Liver (tissue), 9 donors: ENCODE results near the gene MCF2L2. TPM values are rescaled to one million over a fixed set of nuclear protein-coding genes. Genes with fewer than 3 reads are reported as not detected.

Source experiments
- DNase-seq: peaks from one replicate; pipeline ENCODE4 v3.0.0-alpha.2; 2017; ENCODE audit warnings: low spot score
- H3K27ac ChIP-seq, 2 donors: one replicate each; pipeline ENCODE4 v1.7.0; 2013; ENCODE audit warnings: inconsistent platforms in 2 of 2, low read length in 2 of 2, control low read depth in 1 of 2, low read depth in 1 of 2, mild to moderate bottlenecking in 1 of 2
- H3K27me3 ChIP-seq, 4 donors: one replicate each; pipeline versions ENCODE4 v1.6.1 to v1.7.0; 2013; ENCODE audit warnings: low read length in 3 of 4, inconsistent platforms in 1 of 4, mild to moderate bottlenecking in 1 of 4, moderate library complexity in 1 of 4; ENCODE audit not compliant: control insufficient read depth in 4 of 4, insufficient read depth in 4 of 4
- H3K36me3 ChIP-seq, 4 donors: one replicate each; pipeline versions ENCODE4 v1.6.1 to v1.7.0; 2013; ENCODE audit warnings: low read length in 3 of 4, mild to moderate bottlenecking in 3 of 4, low read depth in 1 of 4, moderate library complexity in 1 of 4; ENCODE audit not compliant: control insufficient read depth in 4 of 4, insufficient read depth in 3 of 4
- H3K4me1 ChIP-seq, 4 donors: one replicate each; pipeline versions ENCODE4 v1.6.1 to v1.7.0; 2013; ENCODE audit warnings: low read length in 3 of 4, mild to moderate bottlenecking in 3 of 4, moderate library complexity in 1 of 4; ENCODE audit not compliant: control insufficient read depth in 4 of 4, insufficient read depth in 4 of 4
- H3K4me3 ChIP-seq, 3 donors: one replicate each; pipeline versions ENCODE4 v1.6.1 to v1.7.0; 2013; ENCODE audit warnings: low read length in 3 of 3, control low read depth in 1 of 3, low read depth in 1 of 3, mild to moderate bottlenecking in 1 of 3
- H3K9ac ChIP-seq, 2 donors: one replicate each; pipeline ENCODE4 v1.7.0; 2013; ENCODE audit warnings: low read length in 2 of 2, mild to moderate bottlenecking in 2 of 2, moderate library complexity in 2 of 2, control low read depth in 1 of 2, low read depth in 1 of 2
- H3K9me3 ChIP-seq, 4 donors: one replicate each; pipeline versions ENCODE4 v1.6.1 to v1.7.0; 2013; ENCODE audit warnings: low read length in 3 of 4; ENCODE audit not compliant: control insufficient read depth in 4 of 4
- EGR1 ChIP-seq, 2 donors: IDR thresholded peaks; 2 replicates each; pipeline ENCODE4 v1.6.1; 2016 to 2018; ENCODE audit warnings: antibody characterized with exemption in 2 of 2, low read depth in 2 of 2
- FOXA1 ChIP-seq: IDR thresholded peaks from 2 replicates; pipeline ENCODE4 v1.6.1; 2016; ENCODE audit warnings: antibody characterized with exemption
- FOXA2 ChIP-seq: IDR thresholded peaks from 2 replicates; pipeline ENCODE4 v1.6.1; 2016; ENCODE audit warnings: antibody characterized with exemption
- GABPA ChIP-seq, 2 donors: IDR thresholded peaks in 1 of 2; conservative IDR thresholded peaks in 1 of 2; 2 replicates each; pipeline ENCODE4 v1.6.1; 2016; ENCODE audit warnings: antibody characterized with exemption in 2 of 2, mild to moderate bottlenecking in 1 of 2, moderate library complexity in 1 of 2
- HNF4A ChIP-seq, 2 donors: conservative IDR thresholded peaks; 2 replicates each; pipeline ENCODE4 v1.6.1; 2016; ENCODE audit warnings: antibody characterized with exemption in 2 of 2, mild to moderate bottlenecking in 2 of 2
- HNF4G ChIP-seq: IDR thresholded peaks from 2 replicates; pipeline ENCODE4 v1.6.1; 2016; ENCODE audit warnings: antibody characterized with exemption
- JUND ChIP-seq, 2 donors: IDR thresholded peaks; 2 replicates each; pipeline ENCODE4 v1.6.1; 2016; ENCODE audit warnings: antibody characterized with exemption in 2 of 2
- NR2F2 ChIP-seq: IDR thresholded peaks from 2 replicates; pipeline ENCODE4 v1.6.1; 2016; ENCODE audit warnings: antibody characterized with exemption
- RAD21 ChIP-seq, 2 donors: IDR thresholded peaks; 2 replicates each; pipeline ENCODE4 v1.6.1; 2016; ENCODE audit warnings: antibody characterized with exemption in 2 of 2, mild to moderate bottlenecking in 2 of 2
- RXRA ChIP-seq, 2 donors: IDR thresholded peaks; 2 replicates each; pipeline ENCODE4 v1.6.1; 2017 to 2018; ENCODE audit warnings: antibody characterized with exemption in 2 of 2, mild to moderate bottlenecking in 1 of 2
- SP1 ChIP-seq: IDR thresholded peaks from 2 replicates; pipeline ENCODE4 v1.6.1; 2018; ENCODE audit warnings: antibody characterized with exemption, mild to moderate bottlenecking
- TAF1 ChIP-seq: conservative IDR thresholded peaks from 2 replicates; pipeline ENCODE4 v1.6.1; 2016; ENCODE audit warnings: antibody characterized with exemption, mild to moderate bottlenecking
- YY1 ChIP-seq: IDR thresholded peaks from 2 replicates; pipeline ENCODE4 v1.6.1; 2016; ENCODE audit warnings: antibody characterized with exemption, mild to moderate bottlenecking
- WGBS: extraction: QIAGEN DNeasy Blood & Tissue Kit; methylation state at CpG from one replicate; pipeline ENCODE4 v1.1.7; 2013; 5-methylcytosine and 5-hydroxymethylcytosine counted together
- polyA plus RNA-seq, 2 donors: library from polyadenylated mRNA; stranded (reverse) in 1 of 2; unstranded in 1 of 2; fragments of 200-250 nt in 1 of 2; fragments of >200 nt in 1 of 2; fragmentation: Nextera tagmentation in 1 of 2; extraction: Ambion mirVana in 1 of 2; gene quantifications; one replicate each; pipeline versions ENCODE4 v1.2.1 to v1.2.3, GENCODE V29; 2013 to 2015
- total RNA-seq, 2 donors: library from RNA; depleted of rRNA; stranded (reverse); fragments of >200 nt; gene quantifications; one replicate each; pipeline ENCODE4 v1.2.3, GENCODE V29; 2014
- TF ChIP-seq, protein P1 (sequence below): IDR thresholded peaks from 2 replicates; pipeline ENCODE4 v1.6.1; 2016; ENCODE audit warnings: antibody characterized with exemption
- TF ChIP-seq, protein P2 (sequence below): fragments of 150-350 bp; IDR thresholded peaks from 2 replicates; pipeline ENCODE4 v1.5.1; 2017; ENCODE audit warnings: improper control_type of control experiment, low read depth, low read length; ENCODE audit not compliant: missing input control
- TF ChIP-seq, protein P3 (sequence below): IDR thresholded peaks from 2 replicates; pipeline ENCODE4 v1.6.1; 2016; ENCODE audit warnings: antibody characterized with exemption
- TF ChIP-seq, protein P4 (sequence below): IDR thresholded peaks from 2 replicates; pipeline ENCODE4 v1.6.1; 2016; ENCODE audit warnings: antibody characterized with exemption
- TF ChIP-seq, protein P5 (sequence below): IDR thresholded peaks from 2 replicates; pipeline ENCODE4 v1.6.1; 2016; ENCODE audit warnings: antibody characterized with exemption, mild to moderate bottlenecking
- donor health status: healthy.
- donor health status: healthy.
- donor health status: healthy.
- donor health status: healthy.
- donor health status: healthy.

The MCF2L2 gene
- total and polyA plus RNA-seq, 4 donors, result 0.02 to 0.47 (median 0.17) TPM; not detected in 1

DNA sequence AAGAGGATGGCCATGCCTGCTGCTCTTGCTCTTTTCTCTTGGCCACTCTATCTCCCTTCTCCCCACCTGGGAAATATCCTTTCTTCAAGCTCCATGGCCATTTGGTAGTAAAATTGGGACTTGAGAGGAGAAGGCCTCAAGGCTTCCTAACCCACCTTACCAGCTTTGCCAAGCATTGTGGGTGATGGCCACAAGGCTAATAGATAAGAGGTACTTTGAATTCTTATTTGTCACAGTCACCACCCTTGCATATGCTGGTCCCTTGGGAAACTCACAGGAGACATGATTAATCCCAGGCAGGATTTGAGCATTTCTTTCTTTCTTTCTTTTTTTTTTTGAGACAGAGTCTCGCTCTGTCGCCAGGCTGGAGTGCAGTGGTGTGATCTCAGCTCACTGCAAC, 138.2 kb downstream of the MCF2L2 start:
- WGBS, result 98% methylated on average over 2 of the region's 2 CpGs
- Histone ChIP-seq H3K9ac (no peak overlapping the region), H3K27ac (no peak overlapping the region), H3K4me3 (no peak overlapping the region), H3K36me3 (no peaks in the 10 kb centered on the region), H3K4me1 (peaks cover 0 to 11% (median 3%) of the 10 kb centered on the region in 4 donors), H3K27me3 (peaks cover 0 to 4% (median 0%) of the 10 kb centered on the region in 4 donors), H3K9me3 (no peaks in the 10 kb centered on the region)
- no peak for TF ChIP-seq RAD21 (IDR thresholded peaks at IDR 0.05)
- TF ChIP-seq JUND (IDR thresholded peaks at IDR 0.05), result no peak
- TF ChIP-seq, protein P1, sequence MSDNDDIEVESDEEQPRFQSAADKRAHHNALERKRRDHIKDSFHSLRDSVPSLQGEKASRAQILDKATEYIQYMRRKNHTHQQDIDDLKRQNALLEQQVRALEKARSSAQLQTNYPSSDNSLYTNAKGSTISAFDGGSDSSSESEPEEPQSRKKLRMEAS, result no peak
- no peak for TF ChIP-seq GABPA (IDR thresholded peaks at IDR 0.05 in 1 of 2, conservative IDR thresholded peaks at IDR 0.05 in 1 of 2)
- no peak for TF ChIP-seq YY1
- TF ChIP-seq, protein P2, sequence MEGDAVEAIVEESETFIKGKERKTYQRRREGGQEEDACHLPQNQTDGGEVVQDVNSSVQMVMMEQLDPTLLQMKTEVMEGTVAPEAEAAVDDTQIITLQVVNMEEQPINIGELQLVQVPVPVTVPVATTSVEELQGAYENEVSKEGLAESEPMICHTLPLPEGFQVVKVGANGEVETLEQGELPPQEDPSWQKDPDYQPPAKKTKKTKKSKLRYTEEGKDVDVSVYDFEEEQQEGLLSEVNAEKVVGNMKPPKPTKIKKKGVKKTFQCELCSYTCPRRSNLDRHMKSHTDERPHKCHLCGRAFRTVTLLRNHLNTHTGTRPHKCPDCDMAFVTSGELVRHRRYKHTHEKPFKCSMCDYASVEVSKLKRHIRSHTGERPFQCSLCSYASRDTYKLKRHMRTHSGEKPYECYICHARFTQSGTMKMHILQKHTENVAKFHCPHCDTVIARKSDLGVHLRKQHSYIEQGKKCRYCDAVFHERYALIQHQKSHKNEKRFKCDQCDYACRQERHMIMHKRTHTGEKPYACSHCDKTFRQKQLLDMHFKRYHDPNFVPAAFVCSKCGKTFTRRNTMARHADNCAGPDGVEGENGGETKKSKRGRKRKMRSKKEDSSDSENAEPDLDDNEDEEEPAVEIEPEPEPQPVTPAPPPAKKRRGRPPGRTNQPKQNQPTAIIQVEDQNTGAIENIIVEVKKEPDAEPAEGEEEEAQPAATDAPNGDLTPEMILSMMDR, result no peak
- TF ChIP-seq, protein P3, sequence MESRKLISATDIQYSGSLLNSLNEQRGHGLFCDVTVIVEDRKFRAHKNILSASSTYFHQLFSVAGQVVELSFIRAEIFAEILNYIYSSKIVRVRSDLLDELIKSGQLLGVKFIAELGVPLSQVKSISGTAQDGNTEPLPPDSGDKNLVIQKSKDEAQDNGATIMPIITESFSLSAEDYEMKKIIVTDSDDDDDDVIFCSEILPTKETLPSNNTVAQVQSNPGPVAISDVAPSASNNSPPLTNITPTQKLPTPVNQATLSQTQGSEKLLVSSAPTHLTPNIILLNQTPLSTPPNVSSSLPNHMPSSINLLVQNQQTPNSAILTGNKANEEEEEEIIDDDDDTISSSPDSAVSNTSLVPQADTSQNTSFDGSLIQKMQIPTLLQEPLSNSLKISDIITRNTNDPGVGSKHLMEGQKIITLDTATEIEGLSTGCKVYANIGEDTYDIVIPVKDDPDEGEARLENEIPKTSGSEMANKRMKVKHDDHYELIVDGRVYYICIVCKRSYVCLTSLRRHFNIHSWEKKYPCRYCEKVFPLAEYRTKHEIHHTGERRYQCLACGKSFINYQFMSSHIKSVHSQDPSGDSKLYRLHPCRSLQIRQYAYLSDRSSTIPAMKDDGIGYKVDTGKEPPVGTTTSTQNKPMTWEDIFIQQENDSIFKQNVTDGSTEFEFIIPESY, result no peak
- TF ChIP-seq RXRA (IDR thresholded peaks at IDR 0.05), result no peak
- no peak for TF ChIP-seq NR2F2
- TF ChIP-seq TAF1, result no peak
- TF ChIP-seq EGR1 (IDR thresholded peaks at IDR 0.05; ENCODE audit: low read depth in 2 of 2), result no peak
- no peak for TF ChIP-seq FOXA2
- no peak for TF ChIP-seq HNF4A (conservative IDR thresholded peaks at IDR 0.05)
- TF ChIP-seq HNF4G, result no peak
- TF ChIP-seq SP1, result no peak
- TF ChIP-seq, protein P4, sequence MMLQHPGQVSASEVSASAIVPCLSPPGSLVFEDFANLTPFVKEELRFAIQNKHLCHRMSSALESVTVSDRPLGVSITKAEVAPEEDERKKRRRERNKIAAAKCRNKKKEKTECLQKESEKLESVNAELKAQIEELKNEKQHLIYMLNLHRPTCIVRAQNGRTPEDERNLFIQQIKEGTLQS, result no peak
- TF ChIP-seq, protein P5, sequence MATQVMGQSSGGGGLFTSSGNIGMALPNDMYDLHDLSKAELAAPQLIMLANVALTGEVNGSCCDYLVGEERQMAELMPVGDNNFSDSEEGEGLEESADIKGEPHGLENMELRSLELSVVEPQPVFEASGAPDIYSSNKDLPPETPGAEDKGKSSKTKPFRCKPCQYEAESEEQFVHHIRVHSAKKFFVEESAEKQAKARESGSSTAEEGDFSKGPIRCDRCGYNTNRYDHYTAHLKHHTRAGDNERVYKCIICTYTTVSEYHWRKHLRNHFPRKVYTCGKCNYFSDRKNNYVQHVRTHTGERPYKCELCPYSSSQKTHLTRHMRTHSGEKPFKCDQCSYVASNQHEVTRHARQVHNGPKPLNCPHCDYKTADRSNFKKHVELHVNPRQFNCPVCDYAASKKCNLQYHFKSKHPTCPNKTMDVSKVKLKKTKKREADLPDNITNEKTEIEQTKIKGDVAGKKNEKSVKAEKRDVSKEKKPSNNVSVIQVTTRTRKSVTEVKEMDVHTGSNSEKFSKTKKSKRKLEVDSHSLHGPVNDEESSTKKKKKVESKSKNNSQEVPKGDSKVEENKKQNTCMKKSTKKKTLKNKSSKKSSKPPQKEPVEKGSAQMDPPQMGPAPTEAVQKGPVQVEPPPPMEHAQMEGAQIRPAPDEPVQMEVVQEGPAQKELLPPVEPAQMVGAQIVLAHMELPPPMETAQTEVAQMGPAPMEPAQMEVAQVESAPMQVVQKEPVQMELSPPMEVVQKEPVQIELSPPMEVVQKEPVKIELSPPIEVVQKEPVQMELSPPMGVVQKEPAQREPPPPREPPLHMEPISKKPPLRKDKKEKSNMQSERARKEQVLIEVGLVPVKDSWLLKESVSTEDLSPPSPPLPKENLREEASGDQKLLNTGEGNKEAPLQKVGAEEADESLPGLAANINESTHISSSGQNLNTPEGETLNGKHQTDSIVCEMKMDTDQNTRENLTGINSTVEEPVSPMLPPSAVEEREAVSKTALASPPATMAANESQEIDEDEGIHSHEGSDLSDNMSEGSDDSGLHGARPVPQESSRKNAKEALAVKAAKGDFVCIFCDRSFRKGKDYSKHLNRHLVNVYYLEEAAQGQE, result no peak
- TF ChIP-seq FOXA1, result no peak
- no peak for DNase-seq
